Activated CD8-positive, alpha-beta T cell treated with anti-CD3 and anti-CD28 coated beads for 36 hours (primary cell): ENCODE results near the gene OR2A5. TPM values are rescaled to one million over a fixed set of nuclear protein-coding genes. Genes with fewer than 3 reads are reported as not detected.

Source experiments
- ATAC-seq: fragments of 200-7000 bp; cut with Tn5 transposase; one replicate; pipeline ENCODE4 v1.10.0; 2021; ENCODE audit warnings: mild to moderate bottlenecking, moderate library complexity
- CTCF ChIA-PET: fragments of 350-600 bp; sonication (Branson Sonifier 250); formaldehyde crosslinking; loops from one replicate; lab custom pipeline; 2021; ENCODE audit warnings: antibody characterized with exemption; lab: Charles Lee
- POLR2A ChIA-PET: fragments of 350-600 bp; sonication (Branson Sonifier 250); formaldehyde crosslinking; loops from one replicate; lab custom pipeline; 2021; ENCODE audit warnings: antibody characterized with exemption; lab: Charles Lee
- DNase-seq: peaks from one replicate; pipeline ENCODE4 v3.0.0-alpha.2; 2020
- H3K27ac Mint-ChIP-seq: one replicate; pipeline ENCODE4 v1.8.0; 2021; ENCODE audit warnings: mild to moderate bottlenecking, mixed read lengths
- H3K27me3 Mint-ChIP-seq: one replicate; pipeline ENCODE4 v1.8.0; 2021; ENCODE audit warnings: mixed read lengths
- H3K36me3 Mint-ChIP-seq: one replicate; pipeline ENCODE4 v1.8.0; 2021; ENCODE audit warnings: low read depth, mixed read lengths
- H3K4me1 Mint-ChIP-seq: one replicate; pipeline ENCODE4 v1.8.0; 2021; ENCODE audit warnings: low read depth, mixed read lengths
- H3K4me3 Mint-ChIP-seq: one replicate; pipeline ENCODE4 v1.8.0; 2021; ENCODE audit warnings: mild to moderate bottlenecking, moderate library complexity, mixed read lengths
- H3K9me3 Mint-ChIP-seq: one replicate; pipeline ENCODE4 v1.8.0; 2021; ENCODE audit warnings: mixed read lengths
- CTCF ChIP-seq: fragments of 200-600 bp; IDR thresholded peaks from one replicate; pipeline ENCODE4 v1.8.0; 2022; ENCODE audit warnings: antibody characterized with exemption, mild to moderate bottlenecking
- intact Hi-C: fragments of 100-400 bp; cut with micrococcal nuclease; formaldehyde crosslinking; loops from one replicate; pipeline ENCODE4 v1.10.0; 2022
- total RNA-seq, 2 experiments: library from RNA; stranded (reverse); gene quantifications; one replicate each; pipeline ENCODE4 v1.2.3, GENCODE V29; 2021

Gene OR2A5
- total RNA-seq, 2 experiments from 2014 or later, result not detected

DNA sequence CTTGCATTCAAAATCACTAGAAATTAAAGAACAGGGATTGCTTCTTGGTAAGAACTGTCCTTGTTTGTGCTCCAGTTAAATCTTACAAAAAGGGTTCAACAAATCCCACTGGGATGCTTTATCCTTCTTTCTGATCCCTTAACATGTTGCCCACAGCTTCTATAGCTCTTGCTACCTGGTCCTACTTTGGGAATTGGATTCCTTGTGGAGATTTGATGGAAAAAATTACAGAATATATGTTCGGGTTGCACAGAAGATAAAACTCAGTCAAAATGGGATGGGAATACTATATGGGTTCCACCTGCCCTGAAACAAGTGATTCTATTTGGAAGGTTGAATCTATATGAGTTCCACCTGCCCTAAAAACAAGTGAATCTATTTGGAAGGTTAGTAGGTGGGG, 20.8 kb downstream of the OR2A5 start, which contains the start of gene OR2A25:
TSS of gene OR2A25 (plus strand) at position 301 of the 400 bp plus-strand sequence. CDS start 4,409 bp downstream, outside the sequence.
- H3K4me1 Mint-ChIP-seq, result no peaks in the 10 kb centered on the region
- peaks cover 7% of the 10 kb centered on the region for H3K27me3 Mint-ChIP-seq
- no peak for DNase-seq
- POLR2A ChIA-PET, result no interaction called here
- no peak within 1 kb of the TSS for H3K4me3 Mint-ChIP-seq
- H3K9me3 Mint-ChIP-seq, result no peaks in the 10 kb centered on the region
- intact Hi-C loops, result no loop called here
- CTCF ChIA-PET, result no interaction called here
- no peak within 1 kb of the TSS for H3K27ac Mint-ChIP-seq
- no peak for TF ChIP-seq CTCF
- H3K36me3 Mint-ChIP-seq, result no peaks in the 10 kb centered on the region
- ATAC-seq, result no peak

DNA sequence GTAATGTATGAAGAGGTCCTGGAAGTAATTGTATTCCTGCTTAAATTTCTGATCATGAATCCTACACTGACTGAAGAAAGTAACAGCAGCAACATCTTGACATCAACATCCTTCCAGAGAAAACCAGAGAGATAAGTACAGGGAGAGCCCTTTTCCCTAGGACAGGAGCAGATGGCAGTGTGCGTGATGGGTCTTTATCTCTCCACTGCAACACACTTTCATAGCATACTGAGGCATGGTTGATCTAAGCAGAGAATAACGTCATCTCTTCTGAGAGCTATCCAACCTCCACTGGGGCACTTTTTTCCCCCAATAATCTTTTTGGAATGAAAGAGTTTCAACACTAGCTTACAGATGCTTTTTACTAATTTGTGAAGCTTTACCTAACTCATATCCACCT, 21.2 kb downstream of the OR2A5 start:
- Mint-ChIP-seq H3K4me3 (no peak overlapping the region), H3K27ac (no peak overlapping the region), H3K4me1 (no peaks in the 10 kb centered on the region), H3K27me3 (peaks cover 7% of the 10 kb centered on the region), H3K9me3 (no peaks in the 10 kb centered on the region), H3K36me3 (no peaks in the 10 kb centered on the region)
- ATAC-seq, result no peak
- TF ChIP-seq CTCF, result no peak
- ChIA-PET CTCF (no interaction called here), POLR2A (no interaction called here)
- DNase-seq, result no peak
- intact Hi-C loops, result no loop called here

DNA sequence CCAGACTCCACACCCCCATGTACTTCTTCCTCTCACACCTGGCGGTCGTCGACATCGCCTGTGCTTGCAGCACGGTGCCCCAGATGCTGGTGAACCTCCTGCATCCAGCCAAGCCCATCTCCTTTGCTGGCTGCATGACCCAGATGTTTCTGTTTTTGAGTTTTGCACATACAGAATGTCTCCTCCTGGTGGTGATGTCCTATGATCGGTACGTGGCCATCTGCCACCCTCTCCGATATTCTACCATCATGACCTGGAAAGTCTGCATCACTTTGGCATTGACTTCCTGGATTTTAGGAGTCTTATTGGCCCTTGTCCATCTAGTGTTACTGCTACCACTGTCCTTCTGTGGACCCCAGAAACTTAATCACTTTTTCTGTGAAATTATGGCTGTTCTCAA, 25.6 kb downstream of the OR2A5 start:
- ChIA-PET CTCF (no interaction called here), POLR2A (no interaction called here)
- H3K27ac Mint-ChIP-seq, result no peak overlapping the region
- peaks cover 3% of the 10 kb centered on the region for H3K27me3 Mint-ChIP-seq
- H3K4me1 Mint-ChIP-seq, result no peaks in the 10 kb centered on the region
- no peaks in the 10 kb centered on the region for H3K9me3 Mint-ChIP-seq
- no peaks in the 10 kb centered on the region for H3K36me3 Mint-ChIP-seq
- ATAC-seq (no peak), DNase-seq (no peak)
- intact Hi-C loops, result no loop called here
- H3K4me3 Mint-ChIP-seq, result no peak overlapping the region
- TF ChIP-seq CTCF, result no peak

DNA sequence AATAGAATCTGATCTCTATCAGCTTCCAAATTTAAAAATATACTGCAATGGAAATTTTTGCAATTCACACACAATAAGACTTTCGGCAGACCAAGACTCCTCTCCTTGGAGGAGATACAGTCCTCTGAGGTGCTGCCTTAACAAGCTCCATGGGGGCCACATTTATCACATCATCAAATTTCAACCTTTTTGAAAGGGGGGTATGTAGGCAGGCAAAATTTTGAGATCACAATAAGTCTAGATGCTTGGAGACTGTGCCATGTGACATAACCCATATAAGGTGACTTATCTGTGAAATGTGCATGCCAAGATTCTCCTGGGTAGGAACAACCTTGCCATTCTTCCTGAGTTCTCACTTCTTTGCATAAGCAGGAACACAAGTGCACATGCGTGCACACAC, 37.2 kb downstream of the OR2A5 start, which contains the start of gene OR2A12:
TSS of gene OR2A12 (plus strand) at position 301 of the 400 bp plus-strand sequence. CDS start 8,830 bp downstream, outside the sequence.
- TF ChIP-seq CTCF, result no peak
- POLR2A ChIA-PET, result no interaction called here
- Mint-ChIP-seq H3K27ac (no peak within 1 kb of the TSS), H3K4me3 (no peak within 1 kb of the TSS), H3K36me3 (no peaks in the 10 kb centered on the region), H3K9me3 (no peaks in the 10 kb centered on the region), H3K27me3 (peaks cover 7% of the 10 kb centered on the region), H3K4me1 (no peaks in the 10 kb centered on the region)
- no peak for DNase-seq
- intact Hi-C loops, result loop anchor here (10.0 kb wide), 1 partner anchor 61 kb away; no protein-coding TSS in a partner anchor
- ATAC-seq, result no peak
- CTCF ChIA-PET, result interaction anchor here (1.2 kb wide), 1 partner anchor 42 kb away, joined by 3 read pairs; no protein-coding TSS in a partner anchor

DNA sequence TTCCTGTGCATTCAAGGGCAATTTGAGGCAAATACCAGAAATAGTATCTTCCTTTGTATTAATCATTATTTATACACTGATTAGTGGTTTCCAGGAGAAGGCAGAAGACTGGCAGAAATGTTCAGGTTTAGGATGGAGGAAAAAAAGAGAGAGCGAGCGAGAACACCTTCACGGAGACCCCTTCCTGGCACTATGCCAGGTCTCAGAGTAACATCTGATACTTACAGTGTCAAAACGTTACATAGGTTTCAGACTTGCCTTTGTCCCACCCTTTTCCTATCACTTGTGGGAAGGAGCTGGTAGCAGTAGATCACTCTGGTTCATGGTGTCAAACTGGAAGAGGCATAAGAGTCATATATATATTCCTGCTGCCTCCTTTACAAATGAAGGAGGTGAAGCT, 38.0 kb downstream of the OR2A5 start:
- Mint-ChIP-seq H3K4me3 (no peak overlapping the region), H3K36me3 (no peaks in the 10 kb centered on the region), H3K27me3 (peaks cover 8% of the 10 kb centered on the region), H3K27ac (no peak overlapping the region), H3K9me3 (no peaks in the 10 kb centered on the region), H3K4me1 (no peaks in the 10 kb centered on the region)
- no peak for ATAC-seq
- ChIA-PET CTCF (interaction anchor here (1.2 kb wide), 1 partner anchor 41 kb away, joined by 3 read pairs; no protein-coding TSS in a partner anchor), POLR2A (no interaction called here)
- TF ChIP-seq CTCF, result no peak
- intact Hi-C loops, result loop anchor here (10.0 kb wide), 1 partner anchor 62 kb away; no protein-coding TSS in a partner anchor
- no peak for DNase-seq
